Neural progenitor cell (in vitro differentiated cells): ENCODE results near the gene NSUN3.

Experiments
- CTCF ChIP-seq: fragments of 200-600 bp; sonication (generic); IDR thresholded peaks from 2 replicates; pipeline ENCODE4 v1.5.1; 2017; ENCODE audit warnings: antibody characterized with exemption, mild to moderate bottlenecking
- EZH2 ChIP-seq: fragments of 200-600 bp; sonication (generic); IDR thresholded peaks from 2 replicates; pipeline ENCODE4 v1.6.1; 2017; ENCODE audit warnings: antibody characterized with exemption, mild to moderate bottlenecking, moderate library complexity
- EZH2phosphoT487 ChIP-seq: fragments of 200-600 bp; sonication (generic); IDR thresholded peaks from 2 replicates; pipeline ENCODE4 v1.6.1; 2017; ENCODE audit warnings: antibody characterized with exemption

DNA sequence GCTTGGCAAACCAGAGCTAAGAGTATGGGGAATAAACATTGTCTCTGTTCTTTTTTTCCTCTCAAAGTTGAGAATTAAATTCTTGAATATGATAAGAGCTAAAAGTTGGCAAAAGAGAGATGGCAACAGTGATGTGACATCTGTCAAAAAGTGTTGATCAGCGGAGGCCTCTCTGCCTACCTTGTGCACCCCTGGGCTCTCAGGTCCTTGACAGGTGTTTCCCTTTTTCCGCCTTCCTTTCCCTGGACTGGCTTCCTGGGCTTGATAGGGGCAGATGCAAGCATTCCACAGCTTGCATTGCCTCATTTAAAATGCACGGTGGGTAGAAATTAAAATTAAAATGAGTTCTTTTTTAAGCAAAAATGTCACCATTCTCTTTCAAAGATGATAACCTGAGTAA, 84.2 kb downstream of the NSUN3 start:
- TF ChIP-seq CTCF, result no peak
- no peak for TF ChIP-seq EZH2
- TF ChIP-seq EZH2phosphoT487, result no peak
